GM20431 (cell line): ENCODE results near the gene NPIPB8.
"Not testable (repeated sequence)": the region's sequence is repeated elsewhere in the genome, so short reads cannot be mapped to it uniquely, and the experiment has no call there.

Source experiments
- in situ Hi-C: fragments of 300-500 bp; cut with MseI, MboI; formaldehyde crosslinking; loops from one replicate; pipeline ENCODE4 v1.15.0; 2020; ENCODE audit warnings: low sequenced_read_pairs; ENCODE audit not compliant: unreplicated experiment

Gene NPIPB8

DNA sequence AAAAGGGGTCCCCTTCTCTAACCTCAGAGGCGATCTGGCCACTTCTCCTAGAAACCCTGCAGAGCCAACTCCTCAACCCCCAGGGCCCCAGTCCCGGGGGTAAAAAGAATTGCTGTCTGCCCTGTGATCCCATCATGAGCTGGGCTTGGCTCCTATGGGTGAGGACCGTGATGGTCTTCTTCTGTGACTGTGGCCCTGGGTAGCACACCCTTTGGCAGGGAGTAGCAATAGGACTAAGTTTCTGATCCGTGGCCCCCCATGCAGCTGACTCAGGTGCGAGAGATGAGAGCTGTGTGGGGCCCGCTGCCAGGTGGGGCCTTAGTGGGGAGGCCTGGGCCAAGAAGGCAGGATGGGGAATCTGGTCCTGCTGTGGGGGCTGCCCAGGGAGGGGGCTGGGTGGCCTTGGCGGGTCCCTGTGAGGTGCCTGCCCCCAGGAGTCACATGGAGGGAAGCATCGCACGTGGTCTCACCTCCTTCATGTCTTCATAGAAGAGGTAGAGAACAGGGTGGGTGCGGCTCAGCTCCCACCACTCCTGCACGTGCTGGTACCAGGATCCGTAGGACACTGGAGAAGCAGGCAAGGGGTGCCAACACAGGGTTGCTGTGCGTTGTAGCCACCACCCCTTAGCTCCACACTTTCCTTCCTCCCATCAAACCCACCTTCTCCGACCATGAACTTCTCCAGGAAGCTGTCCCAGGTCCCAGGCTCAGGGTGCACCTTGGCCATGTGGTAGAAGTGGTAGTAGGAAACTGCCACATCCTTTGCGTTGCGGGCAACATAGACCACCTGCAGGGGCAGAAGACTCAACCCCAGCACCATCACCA lies 31.4 kb upstream of the NPIPB8 start:
- in situ Hi-C loops = no loop called here

DNA sequence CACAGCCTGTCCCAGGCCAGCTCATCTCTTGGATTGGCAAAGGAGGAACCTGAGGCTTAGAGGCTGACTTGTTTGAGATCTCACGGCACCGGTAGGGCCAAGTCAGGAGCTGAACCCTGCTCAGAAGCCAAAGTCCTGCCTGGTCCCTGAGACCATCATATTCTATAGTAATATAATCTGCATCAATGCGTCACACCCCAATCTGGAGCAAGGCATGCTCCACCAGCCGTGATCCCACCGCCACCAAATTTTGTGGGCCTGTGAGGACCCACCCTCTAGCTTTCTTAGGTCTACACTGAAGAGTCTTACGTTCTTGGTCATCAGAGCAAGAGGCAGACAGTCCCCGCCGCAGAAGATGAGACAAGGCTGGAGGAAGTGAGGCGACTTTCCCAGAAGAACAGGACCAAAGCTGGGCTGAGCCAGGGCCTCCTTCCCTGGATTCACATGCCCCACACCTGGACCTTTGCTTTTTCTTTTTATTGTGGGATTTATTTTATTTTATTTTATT lies 30.7 kb upstream of the NPIPB8 start:
- in situ Hi-C loops = no loop called here

DNA sequence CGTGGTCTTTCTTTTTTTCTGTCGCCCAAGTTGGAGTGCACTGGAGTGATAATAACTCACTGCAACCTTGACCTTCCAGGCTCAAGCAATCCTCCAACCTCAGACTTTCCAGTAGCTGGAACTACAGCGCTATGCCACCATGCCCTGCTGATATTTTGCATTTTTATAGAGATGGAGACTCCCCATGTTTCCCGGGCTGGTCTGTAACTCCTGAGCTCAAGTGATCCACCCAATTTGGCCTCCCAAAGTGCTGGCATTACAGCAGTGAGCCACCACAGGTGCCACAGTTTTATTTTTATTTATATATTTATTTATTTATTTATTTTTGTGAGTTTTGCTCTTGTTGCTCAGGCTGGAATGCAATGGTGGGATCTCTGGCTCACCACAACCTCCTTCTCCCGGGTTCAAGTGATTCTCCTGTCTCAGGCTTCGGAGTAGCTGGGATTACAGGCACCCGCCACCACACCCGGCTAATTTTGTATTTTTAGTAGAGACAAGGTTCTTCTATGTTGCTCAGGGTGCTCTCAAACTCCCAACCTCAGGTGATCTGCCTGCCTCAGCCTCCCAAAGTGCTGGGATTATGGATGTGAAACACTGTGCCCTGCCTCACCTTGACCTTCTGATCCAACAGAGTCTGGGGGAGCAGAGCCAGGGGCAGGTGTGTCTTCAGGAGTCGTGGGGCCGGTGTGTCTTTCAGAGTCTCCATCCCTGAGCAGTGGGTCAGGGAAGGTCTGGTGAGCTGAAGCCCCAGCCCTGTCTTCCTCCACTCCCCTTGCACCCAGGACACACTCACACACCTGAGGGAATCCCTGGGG lies 30.0 kb upstream of the NPIPB8 start:
- in situ Hi-C loops = not testable (repeated sequence)

DNA sequence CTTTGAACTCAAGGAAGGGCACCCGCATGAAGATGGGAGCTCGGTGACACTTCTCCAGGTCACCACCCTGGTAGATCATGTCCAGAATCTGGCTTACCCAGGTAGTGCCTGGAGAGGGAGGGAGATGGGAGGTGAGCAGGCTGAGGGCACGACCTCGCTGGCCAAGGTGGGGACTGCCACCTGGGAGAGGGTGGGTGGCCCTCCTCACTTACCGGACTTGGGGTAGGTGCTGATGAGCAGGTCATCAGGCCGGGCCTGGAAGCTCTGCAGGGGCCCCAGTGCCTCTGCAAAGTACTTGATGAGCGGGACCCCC lies 29.4 kb upstream of the NPIPB8 start:
- in situ Hi-C loops = not testable (repeated sequence)

DNA sequence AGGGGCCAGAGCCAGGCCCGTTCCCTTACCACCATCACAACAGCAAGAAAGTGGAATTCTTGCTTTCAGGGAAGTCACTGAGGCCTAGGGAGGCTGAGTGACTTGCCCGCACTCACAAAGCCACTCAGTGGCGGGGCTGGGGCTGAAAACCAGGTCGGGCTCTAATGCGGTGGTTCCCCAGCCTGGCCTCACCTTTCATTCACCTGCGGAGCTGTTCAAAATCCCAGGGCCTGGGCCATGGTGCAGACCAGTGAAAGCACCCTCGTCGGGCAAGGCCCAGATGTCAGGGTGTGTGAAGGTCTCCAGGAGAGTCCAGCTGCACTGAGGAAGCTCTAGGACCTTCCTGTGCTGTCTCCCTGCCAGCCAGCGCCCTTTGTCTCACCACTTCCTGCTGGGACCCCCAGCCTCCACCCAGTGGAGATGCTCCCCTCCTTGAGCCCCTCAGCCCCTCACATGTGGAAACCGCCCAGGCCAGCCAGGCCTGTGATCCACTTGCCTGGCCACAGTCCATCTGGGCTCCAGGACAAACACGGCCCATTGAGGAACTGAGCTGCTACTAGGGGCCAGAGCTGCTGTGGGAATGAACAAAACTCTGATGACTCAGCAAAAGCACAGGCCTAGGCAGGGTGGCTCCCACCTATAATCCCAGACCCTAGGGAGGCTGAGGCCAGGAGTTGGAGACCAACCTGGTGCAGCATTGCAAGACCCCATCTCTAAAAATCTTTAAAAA lies 28.8 kb upstream of the NPIPB8 start:
- in situ Hi-C loops = not testable (repeated sequence)

DNA sequence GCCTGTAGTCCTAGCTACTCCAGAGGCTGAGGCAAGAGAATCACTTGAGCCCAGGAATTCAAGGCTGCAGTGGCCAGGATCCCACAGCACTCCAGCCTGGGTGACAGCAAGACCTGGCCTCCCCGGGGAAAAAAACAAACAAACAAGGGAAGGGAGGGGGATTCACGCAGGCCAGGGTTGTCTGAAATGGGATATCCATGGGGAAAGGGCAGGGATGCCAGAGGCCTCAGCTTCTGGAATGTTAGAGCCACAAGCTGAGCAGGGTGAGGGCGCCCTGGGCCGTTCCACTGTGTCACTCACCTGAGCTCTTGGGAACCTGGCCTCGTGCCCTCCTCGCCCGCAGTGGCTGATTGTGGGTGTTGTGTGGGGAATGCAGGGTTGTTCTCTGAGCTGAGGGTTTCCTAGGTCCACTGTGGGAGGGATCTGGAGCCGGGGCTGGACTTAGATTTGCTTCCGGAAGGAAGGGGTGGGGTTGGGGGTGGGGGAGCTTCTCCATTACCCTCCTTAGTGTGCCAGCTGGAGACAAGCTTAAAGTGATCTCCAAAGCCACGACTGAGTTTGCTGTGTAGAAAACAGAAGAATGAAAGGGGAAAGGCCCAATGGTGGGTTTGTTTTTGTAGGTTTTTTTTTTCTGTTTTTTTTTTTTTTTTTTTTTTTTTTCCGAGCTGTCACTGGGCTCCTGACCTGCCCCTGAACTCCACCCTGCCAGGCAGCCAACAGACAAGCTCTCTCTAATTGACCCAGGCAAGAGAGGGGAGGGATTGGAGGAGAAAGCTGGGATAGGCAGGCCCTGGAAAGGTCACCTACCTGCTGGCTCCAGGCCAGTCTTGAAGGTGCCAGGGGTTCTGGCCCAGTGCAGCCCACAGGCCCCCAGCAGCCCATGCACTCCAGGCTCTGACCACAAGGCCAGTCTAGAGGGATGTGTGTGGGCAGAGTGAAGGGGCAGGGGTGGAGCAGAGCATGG lies 28.0 kb upstream of the NPIPB8 start, which contains the start of gene SULT1A1:
Gene SULT1A1, minus strand, starts transcription at position 414 of the 964 bp plus-strand sequence. CDS start 1,189 bp downstream, outside the sequence.
- in situ Hi-C loops = no loop called here

DNA sequence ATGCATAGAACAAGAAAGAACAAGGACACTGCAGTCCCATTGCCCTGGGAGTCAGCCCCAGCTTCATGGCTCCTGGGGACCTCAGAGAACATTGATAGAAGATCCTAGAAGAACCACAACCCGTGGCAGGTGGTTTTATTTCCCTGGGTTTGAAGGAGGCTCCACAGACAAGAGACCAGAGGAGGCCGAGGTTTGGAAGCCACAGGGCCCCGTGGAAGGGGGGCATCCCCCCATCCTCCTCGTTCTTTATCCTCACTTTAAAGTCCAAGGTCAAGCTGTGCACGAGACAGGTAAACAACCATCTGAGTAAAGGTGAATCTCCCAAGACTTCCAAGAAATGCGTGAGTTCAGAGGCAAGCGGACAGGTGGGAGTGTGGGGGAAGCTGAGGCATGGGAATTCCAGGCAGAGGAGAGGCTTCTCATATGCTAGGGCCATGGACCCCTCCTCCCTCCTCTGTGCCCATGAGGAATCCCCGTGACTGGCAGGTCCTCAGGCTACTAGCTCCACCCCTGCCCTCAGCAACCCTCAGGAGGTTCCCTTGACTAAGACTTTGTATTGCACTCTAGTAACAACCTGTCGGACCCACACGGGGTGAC lies 27.2 kb upstream of the NPIPB8 start:
- in situ Hi-C loops = no loop called here

DNA sequence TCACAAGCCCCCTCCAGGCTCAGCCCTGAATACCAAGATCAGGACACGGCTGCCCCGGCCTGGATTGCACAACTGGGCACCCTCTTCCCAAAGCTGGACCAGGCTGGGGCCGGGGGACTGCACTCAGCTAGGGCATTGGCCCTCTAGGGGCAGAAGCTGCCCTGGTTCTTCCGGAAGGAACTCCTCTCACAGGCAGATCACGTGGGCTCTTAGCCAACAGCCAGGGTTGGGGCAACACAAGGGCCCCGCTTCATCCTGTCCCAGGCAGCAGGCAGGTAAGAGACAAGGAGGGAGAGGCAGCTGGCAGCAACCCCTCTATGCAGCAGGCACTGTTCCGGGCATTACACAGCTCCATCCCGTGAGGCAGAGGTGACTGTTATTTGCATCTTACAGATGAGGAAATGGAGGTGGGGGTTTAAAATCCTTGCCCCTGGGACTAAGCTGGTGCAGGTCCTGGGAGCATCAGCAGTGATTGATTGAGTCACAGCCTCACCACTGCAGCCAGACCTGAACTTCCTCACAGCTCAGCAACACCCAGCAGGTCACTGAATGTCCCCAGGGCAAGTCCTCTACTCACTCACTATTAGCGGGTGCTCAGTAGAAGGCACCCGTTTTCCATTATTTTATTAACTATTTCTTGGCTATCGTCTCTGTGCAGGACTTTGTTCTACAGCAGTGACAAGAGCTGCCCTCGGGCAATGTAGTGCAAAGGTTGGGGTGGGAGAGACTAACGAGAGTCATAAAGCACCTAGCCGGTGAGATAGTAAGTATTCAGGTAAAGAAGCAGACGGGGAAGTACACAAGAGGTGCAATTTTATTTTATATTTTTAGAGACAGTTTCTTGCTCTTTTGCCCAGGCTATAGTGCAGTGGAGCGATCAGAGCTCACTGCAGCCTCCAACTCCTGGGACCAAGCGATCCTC lies 25.2 kb upstream of the NPIPB8 start:
- in situ Hi-C loops = not testable (repeated sequence)

DNA sequence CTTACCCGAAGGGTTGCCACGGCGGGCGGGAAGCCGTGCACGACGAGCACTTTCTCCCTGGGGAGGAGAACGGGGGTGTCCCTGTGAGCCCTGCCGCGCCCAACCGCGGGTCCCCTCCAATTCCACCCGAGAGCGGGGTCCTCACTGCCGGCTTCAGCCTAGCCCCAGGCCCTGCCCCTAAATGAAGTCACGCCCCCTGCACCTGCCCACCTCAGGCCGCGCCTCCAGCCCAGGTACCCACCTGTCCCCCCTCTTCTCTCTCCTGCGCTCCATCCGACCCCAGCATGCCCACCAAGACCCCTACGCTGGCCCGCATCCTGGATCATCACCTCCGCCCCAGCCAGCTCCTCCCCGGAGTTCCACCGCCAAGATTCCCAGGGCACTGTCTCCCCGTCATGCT lies 24.0 kb upstream of the NPIPB8 start:
- in situ Hi-C loops = not testable (repeated sequence)

DNA sequence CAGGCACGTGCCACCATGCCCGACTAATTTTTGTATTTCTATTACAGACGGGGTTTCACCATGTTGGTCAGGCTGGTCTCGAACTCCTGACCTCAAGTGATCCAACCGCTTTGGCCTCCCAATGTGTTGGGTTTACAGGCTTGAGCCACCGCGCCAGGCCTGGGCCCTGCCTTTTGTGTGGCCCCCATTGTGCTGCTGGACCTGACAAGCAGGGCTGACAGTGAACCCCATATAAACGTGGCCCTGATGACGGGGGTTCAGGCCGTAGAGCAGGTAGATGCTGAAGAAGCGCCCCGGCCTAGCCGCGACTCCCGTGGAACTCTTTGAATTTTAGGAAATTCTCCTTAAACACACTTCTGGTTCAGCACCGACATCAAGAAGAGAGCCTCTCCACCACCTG lies 23.3 kb upstream of the NPIPB8 start:
- in situ Hi-C loops = not testable (repeated sequence)

DNA sequence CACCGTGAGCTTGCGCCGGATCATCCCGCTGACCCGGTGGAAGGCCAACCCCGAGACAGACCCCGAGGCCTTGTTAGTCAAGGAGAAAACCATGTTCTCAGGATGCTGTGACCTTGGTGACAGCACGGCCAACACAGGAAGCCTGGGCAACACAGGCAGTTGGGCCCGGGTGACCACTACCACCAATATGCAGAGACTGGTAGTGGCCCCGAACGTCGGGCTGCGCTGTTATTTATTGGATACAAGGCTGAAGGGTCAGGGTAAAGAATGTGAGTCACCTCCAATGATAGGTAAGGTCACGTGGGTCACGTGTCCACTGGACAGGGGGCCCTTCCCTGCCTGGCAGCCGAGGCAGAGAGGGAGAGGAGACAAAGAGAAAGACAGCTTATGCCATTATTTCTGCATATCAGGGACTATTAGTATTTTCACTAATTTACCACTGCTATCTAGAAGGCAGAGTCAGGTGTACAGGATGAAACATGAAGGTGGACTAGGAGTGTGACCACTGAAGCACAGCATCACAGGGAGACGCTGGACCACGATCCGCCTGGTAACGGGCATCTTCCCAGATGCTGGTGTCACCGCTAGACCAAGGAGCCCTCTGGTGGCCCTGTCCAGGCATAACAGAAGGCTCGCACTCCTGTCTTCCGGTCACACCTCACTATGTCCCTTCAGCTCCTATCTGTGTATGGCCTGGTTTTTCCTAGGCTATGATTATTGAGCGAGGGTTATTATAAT lies 22.2 kb upstream of the NPIPB8 start:
- in situ Hi-C loops = not testable (repeated sequence)

DNA sequence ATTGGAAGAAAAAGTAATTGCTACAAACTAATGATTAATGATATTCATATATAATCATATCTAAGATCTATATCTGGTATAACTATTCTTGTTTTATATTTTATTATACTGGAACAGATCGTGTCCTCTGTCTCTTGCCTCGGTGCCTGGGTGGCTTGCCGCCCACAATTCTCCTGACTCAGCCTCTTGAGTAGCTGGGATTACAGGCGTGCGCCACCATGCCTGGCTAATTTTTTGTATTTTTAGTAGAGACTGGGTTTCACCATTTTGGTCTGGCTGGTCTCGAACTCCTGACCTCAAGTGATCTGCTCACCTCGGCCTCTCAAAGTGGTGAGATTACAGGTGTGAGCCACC lies 21.7 kb upstream of the NPIPB8 start:
- in situ Hi-C loops = not testable (repeated sequence)

DNA sequence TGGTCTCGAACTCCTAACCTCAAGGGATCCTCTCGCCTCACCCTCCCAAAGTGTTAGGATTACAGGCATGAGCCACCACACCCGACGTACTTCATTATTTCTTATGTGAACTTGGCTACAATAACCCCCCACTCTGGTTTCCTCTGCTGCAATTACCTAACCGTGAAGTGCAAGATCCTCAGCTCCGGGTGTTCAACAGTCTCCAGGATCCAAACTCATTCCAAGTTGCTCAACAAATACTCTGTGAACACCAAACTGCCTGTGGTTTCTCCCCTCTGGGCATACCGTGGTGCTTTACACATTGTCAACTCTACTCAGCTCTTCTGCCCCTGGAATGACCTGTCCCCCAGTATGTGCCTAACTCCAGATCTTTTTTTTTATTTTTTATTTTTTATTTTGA lies 21.2 kb upstream of the NPIPB8 start:
- in situ Hi-C loops = no loop called here

DNA sequence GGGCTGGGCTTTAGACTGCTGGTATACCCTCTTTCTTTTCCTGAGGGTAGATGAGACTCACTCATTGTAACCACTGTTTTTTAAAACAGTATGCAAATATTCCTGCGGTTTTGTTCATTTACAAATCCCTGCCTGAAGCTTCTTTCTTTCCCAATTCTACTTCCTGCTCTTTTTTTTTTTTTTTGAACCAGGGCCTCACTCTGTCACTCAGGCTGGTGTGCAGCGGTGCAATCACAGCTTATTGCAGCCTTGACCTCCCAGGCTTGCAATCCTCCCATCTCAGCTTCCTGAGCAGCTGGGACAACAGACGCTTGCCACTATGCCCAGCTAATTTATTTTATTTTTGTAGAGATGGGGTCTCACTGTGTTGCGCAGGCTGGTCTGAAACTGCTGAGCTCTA lies 20.0 kb upstream of the NPIPB8 start:
- in situ Hi-C loops = no loop called here

DNA sequence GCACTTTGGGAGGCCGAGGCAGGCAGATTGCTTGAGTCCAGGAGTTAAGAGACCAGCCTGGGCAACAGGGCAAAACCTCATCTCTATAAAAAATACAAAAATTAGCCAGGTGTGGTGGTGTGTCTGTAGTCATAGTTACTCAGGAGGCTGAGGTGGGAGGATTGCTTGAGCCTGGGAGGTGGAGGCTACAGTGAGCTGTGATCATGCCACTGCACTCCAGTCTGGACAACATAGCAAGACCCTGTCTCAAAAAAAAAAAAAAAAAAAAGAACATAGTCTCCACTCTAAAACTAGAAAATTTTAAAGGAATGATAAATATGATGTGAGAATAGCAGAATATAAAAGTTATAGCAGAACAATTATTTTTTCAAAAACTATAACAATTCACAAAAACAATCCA lies 17.5 kb upstream of the NPIPB8 start:
- in situ Hi-C loops = not testable (repeated sequence)

DNA sequence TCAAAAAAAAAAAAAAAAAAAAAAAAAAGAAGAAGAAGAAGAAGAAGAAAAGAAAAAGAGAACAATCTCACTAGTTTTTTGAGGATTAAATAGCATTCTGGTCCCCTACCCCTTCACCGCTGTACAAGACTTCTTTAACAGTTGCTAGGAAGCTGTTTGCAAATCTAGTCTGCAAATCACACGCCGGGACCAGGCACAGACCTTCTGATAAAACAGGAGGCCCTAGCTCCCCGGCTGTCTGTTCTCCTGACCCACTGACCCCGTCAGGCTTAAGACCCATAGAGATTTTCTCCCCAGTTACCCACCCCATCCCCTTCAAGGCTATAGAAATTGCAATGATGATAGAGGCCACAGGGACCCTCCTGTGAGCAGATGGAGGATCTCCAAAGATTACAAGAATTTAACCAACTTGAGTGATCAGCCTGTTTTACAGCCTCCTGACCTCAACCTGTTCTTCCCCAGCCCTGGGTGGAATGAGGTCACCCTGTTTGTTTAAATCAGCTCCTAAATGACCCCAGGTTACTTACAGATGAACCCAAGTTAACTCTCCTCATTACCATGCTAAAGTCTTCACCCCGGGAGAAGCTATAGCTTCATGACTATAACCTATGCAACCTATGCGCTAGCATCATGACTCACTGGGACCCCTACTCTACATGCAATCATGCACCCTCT lies 16.2 kb upstream of the NPIPB8 start:
- in situ Hi-C loops = no loop called here
